HG03060 (cell line): ENCODE results near the gene SEMA3B.
"Not testable (repeated sequence)": the region's sequence is repeated elsewhere in the genome, so short reads cannot be mapped to it uniquely, and the experiment has no call there.

Source experiments
- ATAC-seq: cut with Tn5 transposase; IDR thresholded peaks from one replicate; pipeline ENCODE4 v1.9.1; 2021; ENCODE audit warnings: low read depth, moderate number of reproducible peaks; ENCODE audit not compliant: unreplicated experiment

The SEMA3B gene

DNA sequence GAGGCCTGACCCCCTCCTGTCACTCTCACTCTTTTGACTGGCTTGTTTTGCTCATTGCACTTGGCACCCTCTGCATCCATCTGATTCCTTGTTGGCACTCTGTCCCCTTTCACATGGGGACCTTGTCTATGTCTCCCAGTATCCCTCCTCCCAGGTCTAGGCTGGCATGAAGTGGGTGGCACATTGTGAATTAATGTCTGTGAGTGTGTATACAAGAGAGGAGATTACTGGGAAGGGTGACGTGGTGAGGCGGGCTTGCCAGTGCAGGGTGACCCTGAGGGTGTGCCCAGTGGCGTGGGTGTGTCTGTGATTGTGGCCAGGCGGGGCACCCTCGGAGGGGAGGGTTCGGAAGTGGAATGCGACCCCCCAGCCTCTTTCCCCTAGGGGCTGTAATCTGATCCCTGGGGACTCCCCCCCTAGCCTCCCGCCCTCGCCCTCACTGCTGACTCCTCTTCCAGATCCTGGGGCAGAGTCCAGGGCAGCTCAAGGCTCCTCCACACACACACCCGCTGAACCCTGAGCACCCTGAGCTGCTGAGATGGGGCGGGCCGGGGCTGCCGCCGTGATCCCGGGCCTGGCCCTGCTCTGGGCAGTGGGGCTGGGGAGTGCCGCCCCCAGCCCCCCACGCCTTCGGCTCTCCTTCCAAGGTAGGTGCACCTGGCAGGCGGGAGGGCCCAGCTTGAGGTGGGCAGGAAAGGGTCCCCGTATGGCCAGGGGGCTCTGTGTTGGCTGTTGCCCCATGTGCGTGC lies at the start of gene SEMA3B:
Gene SEMA3B (plus strand): TSS at position 445 of the 749 bp plus-strand sequence. CDS start 94 bp downstream, at position 539.
- ATAC-seq, result no peak

DNA sequence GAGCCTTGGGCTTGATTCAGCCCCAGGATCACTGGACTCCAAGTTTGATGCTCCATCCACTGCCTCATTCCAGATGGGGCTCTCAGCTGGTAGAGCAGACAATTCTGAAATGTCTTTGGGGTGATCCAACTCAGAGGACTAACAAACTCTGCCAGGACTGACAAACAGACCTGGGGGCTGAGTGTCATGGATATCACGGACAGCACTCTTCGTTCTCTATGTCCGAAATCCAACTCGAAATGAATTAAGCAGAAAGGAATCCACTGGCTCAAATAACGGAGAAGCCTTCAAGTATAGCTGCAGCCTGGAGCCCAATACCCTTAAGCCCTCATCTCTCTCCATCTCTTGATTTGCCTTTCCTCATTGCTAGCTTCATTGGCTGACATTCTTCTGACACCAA lies 49.7 kb upstream of the SEMA3B start:
- ATAC-seq, result no peak

DNA sequence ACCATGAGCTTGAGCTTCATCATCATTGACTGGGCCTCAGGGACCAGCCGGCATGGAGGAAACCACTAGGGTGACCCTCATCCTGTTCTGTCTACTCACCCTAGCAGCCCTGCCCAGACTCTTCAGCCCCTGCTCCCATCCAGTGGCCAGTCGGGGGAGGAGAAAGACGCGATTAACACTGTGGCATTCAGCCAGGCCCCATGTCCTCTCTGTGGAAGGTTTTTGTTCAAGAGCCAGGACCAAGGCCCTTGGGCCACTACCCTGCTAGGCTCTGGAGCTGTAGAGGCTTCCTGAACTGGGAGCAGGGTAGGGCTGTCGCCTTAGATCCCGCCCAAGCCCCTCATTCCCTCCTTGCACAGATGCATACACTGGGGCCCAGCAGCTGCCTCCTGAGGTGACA lies 48.8 kb upstream of the SEMA3B start:
- ATAC-seq, result no peak

DNA sequence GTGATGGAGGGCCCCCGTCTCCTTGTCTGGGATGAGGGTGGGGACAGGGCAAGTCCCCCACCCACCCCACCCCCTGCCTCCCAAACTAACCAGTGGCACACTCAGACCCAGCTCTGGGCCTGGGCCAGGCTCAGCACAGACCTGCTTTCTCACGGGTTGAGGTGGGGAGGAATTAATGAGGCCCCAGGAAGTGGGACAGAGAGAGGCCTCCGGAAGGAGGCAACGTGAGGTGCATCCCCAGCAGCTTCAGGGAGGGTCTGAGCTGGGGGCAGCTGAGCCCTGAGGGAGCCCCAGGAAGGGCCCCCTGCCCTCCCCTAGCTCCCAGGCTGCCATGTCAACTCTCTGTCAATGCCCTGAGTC lies 47.9 kb upstream of the SEMA3B start:
- ATAC-seq, result no peak

DNA sequence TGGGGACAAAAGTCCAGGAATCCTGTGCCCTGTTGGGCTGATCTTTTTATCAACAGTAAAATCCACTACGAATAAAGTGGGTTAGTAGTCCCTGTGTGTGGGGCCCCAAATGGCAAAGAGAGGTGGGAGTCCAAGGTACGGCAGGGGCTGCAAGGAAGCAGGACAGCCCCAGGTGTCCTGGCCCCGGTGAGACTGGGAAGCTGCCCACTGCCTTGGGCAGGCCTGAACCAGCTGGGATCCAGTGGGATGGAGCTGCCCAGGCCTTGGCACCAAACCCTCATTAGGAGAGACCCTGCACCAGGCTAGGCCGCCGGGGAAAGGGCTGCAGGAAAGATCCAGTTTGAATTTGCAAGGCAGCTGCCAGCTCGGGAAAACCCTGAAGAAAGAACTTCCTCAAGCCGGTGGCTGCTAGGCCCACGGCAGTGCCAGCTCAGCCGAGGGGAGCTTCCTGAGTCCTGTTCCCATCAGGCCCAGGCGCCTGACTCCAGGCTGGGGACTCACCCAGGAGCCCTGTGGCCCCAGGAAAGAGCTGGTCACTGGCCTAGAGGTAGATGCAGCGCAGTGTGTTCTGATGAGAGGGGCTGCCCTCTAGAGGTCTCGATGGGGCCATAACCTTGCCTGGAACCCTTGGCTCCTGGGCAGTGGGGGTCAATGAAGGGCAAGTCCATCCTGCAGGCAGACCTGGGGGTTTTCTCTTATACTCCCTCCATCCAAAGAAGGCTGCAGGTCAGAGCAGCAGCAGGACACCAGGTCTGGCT lies 47.4 kb upstream of the SEMA3B start:
- ATAC-seq, result no peak

DNA sequence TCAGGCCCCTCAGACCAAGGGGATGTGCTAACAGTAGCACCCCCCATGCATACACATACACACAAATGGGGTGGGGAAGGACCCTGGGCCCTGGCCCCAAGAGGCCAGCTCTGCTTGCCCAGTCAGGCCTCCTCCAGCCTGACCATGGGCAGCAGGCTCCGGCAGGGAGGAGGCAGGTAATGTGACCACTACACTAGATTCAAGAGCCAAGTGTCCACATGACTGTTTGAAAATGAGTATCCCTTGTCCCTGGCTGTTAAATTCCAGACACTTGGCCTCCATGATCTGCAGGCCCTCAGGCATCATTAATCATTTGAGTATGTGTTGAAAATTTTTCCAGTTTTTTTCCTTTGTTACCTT lies 46.8 kb upstream of the SEMA3B start:
- no peak for ATAC-seq

DNA sequence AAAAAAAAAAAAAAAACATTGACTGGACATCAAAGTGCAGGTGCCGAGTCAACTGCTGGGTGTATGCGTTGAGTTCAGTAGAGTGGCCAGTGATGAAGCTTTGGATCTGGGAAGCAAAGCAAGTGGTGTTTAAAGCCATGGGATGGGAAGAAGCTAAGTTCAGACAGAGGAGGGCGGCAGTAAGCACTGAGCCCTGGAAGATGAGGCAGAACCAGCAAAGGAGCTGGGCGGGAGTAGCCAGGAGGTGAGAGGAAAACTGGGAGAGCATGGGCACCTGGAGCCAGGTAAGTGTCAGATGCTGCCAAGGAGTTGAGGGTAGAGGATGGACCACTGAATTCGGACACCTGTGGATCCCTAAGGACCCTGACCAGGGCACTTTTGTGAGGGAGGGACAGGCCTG lies 44.3 kb upstream of the SEMA3B start:
- no peak for ATAC-seq

DNA sequence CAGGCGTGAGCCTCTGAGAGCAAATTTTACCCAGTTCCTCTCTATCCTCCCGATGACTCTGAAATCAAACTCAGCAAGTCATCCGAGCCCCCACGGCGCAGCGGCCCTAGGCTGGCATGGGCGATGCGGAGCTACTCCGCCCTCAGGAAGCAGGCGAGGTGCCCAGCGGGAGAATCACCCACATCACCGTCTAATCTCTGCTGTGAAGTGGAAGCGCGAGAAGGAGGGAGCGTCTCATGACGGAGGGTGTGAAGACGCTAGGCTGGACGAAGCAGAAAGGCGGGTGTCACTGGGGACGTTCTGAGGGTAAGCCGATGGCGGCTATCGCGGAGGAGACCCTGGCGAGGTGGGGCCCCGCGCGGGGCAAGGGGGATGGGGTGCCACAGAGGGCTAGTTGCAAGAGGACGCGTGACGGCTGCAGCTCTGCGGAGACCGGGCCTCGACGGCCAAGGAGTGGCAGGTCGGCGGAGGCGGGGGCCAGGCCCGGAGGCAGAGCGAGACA lies 42.0 kb upstream of the SEMA3B start:
- ATAC-seq, result peak; percentile 8

DNA sequence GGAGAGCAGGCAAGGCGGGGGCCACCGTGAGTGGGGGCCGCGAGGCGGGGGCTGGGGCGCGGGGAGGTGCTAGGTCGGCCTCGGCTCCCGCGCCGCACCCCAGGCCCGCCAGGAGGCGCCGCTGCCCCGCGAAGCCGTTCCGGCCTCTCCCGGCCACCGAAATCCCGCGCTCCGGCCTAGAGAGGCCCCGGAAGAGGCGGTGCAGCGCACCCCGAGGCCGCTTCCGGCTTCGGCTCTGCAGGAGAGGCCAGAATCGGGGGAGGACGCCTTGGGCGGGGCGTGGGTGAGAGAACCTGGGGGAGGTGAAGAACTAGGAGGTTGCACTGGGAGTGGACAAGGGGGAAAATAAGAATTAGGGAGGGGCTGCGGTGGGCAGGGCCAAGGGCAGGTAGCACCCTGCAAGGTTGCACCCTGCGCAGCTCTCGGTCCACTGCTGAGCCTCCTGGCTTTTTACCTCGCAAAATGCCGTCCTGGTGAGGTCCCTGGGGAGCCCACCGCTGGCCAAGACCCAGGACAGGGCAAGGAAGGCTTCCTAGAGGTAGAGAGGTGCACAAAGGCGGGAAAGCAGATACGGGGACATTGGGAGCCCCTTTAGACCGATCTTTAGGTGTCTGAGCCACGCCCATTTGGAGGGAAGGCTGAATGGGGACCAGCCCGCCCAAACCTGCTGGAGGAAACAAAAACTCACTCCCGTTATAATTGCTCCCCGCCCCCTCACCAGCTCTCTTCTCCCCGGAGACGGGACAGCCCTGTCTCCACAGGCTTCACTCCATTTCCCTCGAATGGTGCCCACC lies 41.4 kb upstream of the SEMA3B start:
- peak; percentile 48 for ATAC-seq

DNA sequence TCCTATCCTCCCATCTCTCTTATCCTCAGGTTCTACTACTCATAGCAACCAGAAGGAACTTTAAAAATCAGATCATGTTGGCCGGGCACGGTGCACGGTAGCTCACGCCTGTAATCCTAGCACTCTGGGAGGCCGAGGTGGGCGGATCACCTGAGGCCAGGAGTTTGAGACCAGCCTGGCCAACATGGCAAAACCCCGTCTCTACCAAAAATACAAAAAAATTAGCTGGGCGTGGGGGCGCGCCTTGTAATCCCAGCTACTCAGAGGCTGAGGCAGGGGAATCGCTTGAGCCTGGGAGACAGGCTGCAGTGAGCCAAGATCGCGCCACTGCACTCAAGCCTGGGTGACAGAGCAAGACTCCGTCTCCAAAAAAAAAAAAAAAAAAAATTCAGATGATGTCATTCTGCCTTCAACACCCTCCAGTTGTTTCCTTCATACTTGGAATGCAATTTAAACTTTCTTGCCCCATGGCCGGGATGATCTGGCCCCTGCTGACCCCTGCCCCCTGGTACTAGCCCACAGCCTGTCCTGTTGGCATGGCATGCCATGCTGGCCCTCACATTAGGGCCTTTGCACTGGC lies 40.7 kb upstream of the SEMA3B start:
- ATAC-seq, result not testable (repeated sequence)

DNA sequence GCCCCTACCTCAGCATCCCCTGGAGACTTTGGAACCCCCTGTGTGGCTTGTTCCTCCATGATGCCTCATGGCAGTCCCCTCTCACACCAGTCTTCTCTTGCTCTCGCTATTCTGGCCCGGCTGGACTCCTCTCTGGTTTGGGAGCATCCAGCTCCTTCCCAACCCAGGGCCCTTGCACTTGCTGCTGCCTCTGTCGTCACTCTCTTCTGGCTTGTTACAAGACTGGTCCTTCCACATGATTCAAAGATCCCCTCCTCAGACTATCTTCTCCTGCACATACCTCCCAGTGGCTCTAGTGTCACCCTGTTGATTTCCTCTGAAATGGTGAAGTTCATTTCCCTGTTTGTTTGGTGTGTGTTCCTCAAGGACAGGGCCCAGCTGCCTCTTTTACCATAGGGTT lies 39.5 kb upstream of the SEMA3B start:
- no peak for ATAC-seq

DNA sequence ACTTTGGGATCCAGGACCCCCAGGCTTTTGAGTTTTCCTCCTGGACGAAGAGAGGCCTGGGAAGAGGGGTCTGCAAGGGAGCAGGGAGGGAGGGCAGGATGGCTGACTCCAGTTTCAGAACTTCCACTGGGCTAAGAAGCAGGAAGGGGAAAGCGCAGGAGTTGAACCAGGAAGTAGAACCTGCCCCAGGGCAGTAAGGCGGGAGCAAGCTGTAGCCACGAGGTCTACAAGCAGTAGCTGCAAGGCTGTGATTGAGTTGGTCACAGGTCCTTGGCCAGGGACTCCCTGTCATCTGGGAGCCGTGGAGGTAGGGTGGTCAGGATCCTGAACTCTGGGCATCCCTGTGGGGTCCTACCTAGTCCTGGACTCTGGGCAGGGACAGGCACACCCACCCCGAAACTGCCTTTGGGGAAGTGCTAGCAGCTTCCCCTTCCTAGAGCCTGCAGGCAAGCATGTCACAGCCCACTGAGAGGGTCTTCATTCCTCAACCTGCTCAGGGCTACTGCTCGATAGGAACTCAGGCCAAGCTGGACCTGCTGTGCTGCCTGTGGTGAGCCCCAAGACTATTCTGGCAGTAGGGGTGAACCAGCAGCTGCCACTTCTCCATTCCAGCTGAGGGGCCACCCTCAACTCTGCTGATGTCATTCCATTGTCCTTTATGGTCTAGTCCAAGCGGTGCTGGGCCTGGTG lies 38.7 kb upstream of the SEMA3B start:
- no peak for ATAC-seq

DNA sequence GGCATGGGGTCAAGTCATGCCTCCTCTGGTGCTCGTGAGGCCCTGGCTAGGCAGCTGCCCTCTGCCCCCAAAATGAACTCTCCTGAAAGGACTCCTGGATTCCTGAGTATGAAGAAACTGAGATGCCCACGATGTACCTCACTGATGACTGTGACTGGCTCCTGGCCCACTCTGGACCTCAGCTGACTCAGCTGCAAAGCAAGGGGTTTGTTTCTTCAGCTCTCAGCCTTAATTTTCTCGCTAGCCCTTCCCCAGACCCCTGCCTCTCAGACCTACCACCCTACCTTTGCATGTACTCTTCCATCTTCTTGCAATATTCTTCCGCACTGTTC lies 38.2 kb upstream of the SEMA3B start:
- no peak for ATAC-seq

DNA sequence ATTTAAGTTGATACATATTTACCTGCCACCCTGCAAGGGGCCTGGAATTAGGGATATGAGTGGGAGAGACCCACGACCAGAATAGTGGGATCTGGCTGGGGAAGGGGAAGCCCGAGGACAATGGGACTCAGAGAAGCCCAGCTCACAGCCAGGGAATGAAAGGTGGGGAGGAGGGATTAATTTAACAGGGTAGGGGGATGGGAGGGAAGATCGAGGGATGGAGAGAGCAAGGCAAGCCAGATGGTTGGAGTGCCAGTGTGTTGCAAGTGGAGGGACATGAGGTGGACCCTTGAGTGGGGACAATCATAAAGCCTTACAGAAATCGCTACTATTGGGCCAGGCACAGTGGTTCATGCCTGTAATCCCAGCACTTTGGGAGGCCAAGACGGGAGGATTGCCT lies 37.4 kb upstream of the SEMA3B start:
- no peak for ATAC-seq

DNA sequence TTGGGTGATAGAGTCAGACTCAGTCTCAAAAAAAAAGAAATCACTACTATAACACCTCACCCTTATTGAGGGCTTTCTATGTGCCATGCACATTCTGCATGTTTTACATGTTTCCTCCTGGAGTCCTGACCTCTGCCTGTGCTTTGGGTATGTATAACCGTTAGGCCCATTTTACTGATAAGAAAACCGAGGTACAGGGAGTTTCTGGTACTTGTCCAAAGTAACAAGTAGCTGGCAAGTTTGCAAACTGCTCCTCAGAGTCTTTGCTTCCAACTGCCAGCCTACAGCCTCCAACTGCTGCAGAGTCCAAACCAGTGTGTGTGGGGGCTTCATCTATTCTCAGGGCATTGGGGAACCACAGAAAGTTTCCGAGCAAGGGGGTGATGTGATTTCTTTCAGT lies 36.6 kb upstream of the SEMA3B start:
- no peak for ATAC-seq

DNA sequence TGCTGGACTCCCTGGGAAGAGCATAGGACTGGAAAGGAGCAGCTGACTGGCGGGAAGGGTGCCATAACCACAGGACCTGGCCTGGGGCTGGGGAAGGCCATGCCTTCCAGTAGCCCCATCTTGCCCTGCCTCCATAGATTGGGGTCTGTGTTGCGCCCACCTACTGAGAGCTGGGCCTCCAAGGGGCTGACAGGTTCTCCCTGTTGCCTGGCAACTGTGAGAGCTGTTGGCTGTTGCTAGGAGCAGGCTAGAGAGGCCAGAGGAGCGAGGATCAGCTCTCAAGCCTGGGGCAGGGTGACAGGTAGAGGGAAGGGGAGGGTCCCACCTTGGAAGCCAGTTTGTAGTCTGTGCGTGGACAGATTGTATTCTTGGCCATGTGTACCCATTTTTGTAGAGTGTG lies 35.8 kb upstream of the SEMA3B start:
- ATAC-seq, result no peak

DNA sequence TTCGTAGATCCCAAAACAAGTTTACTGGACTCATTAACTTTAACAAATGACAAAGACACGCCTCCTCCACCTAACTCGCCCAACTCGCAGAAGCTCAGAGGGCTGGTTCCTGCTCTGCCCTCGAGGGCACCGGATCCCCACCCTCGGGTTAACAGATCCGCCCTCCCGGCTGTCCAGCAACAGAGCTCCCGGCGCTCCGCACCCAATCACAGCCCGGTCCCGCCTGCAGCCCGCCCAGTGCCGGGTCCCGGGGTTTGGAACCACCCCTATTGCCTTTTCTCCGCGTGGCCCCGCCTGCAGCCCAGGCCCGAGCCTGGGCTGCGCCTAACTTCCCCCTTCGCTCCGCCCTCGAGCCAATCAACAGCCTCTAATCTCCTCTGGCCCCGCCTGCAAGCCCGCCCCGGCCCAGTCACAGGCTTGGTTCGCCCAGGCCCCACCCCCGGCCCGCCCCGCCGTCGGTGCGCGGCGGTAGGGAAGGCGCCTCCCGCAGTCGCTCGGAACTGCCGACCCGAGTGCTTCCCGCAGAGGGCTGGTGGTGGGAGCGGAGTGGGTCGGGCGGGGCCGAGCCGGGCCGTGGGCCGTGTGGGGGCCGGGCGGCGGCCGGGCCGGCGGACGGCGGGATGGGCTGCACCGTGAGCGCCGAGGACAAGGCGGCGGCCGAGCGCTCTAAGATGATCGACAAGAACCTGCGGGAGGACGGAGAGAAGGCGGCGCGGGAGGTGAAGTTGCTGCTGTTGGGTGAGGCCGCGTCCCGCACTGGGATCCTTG lies 33.0 kb upstream of the SEMA3B start, which contains the start of gene GNAI2:
Gene GNAI2 (plus strand): TSS at position 489 of the 768 bp plus-strand sequence. CDS start 132 bp downstream, at position 621.
- peak; percentile 91 for ATAC-seq

DNA sequence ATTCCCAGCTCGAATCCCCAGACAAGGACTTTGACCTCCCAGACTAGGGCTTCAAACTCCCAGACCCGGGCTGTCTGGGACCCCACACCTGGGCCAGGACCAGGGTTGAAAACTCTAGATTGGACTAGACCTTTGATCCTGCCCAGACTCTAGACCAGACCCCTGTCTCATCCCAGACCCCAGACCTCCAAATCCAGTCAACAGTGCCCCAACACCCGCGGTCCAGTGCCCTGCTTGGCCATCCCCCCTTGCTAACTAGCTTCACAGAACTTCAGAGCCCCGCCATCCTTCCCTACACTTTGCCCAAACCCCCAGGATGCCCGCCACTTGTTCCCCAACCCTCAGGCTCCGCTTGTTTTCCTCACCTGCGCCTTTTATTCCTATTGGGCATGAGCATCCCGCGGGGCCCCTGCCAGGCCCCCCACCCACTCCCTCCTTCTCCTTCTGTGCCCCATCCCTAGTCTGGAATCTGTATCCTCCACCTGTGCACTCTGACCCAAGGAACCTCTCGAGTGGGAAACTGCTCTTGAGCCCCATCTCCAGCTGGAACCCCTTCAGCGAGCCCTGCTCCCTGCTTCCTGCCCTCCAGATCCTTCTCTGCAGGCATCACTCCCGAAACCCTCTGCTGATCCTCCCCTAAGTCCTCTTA lies 32.3 kb upstream of the SEMA3B start:
- ATAC-seq, result no peak

DNA sequence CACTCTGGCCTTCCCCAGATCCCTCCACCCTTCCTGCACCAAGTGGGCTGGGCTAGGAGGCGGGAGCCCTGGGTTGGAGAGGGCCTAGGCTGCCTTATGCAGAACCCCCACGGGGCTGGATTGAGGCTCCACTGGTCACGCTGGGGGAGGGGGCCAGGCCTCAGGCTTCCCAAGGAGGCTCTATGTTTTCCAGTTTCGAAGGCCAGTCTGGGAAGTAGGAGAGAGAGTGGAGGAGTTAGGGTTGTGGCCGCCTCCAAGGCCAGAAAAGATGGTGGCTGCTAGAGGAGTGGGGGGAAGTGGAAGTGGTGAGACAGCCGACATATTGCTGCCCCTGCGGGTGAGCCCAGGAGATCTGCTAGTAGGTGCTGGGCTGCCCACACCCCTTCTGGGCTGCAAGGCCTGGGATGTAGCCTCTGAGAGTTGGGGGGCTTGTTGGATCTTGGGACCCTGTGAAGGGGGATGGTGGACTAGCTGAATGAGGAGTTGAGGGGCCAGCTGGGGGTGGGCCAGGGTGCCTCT lies 31.8 kb upstream of the SEMA3B start:
- no peak for ATAC-seq
